GM18508 (cell line): ENCODE results near the gene NXPE4.
"Not testable (repeated sequence)": the region's sequence is repeated elsewhere in the genome, so short reads cannot be mapped to it uniquely, and the experiment has no call there.

Experiments
- ATAC-seq: cut with Tn5 transposase; IDR thresholded peaks from one replicate; pipeline ENCODE4 v1.9.1; 2021; ENCODE audit warnings: moderate number of reproducible peaks; ENCODE audit not compliant: insufficient read depth, unreplicated experiment

Gene NXPE4

GRCh38 chr11:114610984-114611944 is 15.7 kb upstream of the NXPE4 start:
- ATAC-seq: no peak

- no peak for ATAC-seq
These were observed 15.0 kb upstream of the NXPE4 start for GRCh38 chr11:114610550-114610949.

DNA sequence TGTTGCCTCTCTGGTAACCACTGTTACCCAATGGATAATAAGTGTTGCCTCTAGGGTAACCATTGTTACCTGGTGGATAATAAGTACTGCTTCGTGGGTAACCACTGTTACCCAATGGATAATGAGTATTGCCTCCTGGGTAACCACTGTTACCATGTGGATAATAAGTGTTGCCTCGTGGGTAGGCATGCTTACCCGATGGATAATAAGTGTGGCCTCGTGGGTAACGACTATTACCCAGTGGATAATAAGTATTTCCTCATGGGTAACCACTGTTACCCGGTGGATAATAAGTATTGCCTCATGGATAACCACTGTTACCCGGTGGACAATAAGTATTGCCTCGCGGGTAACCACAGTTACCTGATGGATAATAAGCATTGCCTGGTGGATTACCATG is 13.8 kb upstream of the NXPE4 start:
- no peak for ATAC-seq

DNA sequence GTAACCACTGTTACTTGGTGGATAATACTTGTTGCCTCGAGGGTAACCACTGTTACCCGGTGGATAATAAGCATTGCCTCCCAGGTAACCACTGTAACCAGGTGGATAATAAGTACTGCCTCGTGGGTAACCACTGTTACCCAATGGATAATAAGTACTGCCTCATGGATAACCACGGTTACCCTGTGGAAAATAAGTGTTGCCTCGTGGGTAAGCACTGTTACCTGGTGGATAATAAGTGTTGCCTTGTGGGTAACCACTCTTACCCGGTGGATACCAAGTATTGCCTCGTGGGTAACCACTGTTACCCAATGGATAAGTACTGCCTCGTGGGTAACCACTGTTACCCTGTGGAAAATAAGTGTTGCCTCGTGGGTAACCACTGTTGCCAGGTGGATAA is 13.0 kb upstream of the NXPE4 start:
- not testable (repeated sequence) for ATAC-seq

GRCh38 chr11:114607753-114608459 is 12.3 kb upstream of the NXPE4 start:
- ATAC-seq: no peak

- not testable (repeated sequence) for ATAC-seq
These were observed 11.2 kb upstream of the NXPE4 start for GRCh38 chr11:114606802-114607075.

GRCh38 chr11:114606003-114606801 is 10.6 kb upstream of the NXPE4 start:
- no peak for ATAC-seq

- no peak for ATAC-seq
These were observed 9.8 kb upstream of the NXPE4 start for GRCh38 chr11:114605370-114605769.

DNA sequence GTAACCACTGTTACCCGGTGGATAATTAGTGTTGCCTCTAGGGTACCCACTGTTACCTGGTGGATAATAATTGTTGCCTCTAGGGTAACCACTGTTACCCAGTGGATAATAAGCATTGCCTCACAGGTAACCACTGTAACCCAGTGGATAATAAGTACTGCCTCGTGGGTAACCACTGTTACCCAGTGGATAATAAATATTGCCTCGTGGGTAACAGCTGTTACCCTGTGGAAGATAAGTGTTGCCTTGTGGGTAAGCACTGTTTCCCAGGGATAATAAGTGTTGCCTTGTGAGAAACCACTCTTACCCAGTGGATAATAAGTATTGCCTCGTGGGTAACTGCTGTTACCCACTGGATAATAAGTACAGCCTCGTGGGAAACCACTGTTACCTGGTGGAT is 9.3 kb upstream of the NXPE4 start:
- ATAC-seq: no peak

DNA sequence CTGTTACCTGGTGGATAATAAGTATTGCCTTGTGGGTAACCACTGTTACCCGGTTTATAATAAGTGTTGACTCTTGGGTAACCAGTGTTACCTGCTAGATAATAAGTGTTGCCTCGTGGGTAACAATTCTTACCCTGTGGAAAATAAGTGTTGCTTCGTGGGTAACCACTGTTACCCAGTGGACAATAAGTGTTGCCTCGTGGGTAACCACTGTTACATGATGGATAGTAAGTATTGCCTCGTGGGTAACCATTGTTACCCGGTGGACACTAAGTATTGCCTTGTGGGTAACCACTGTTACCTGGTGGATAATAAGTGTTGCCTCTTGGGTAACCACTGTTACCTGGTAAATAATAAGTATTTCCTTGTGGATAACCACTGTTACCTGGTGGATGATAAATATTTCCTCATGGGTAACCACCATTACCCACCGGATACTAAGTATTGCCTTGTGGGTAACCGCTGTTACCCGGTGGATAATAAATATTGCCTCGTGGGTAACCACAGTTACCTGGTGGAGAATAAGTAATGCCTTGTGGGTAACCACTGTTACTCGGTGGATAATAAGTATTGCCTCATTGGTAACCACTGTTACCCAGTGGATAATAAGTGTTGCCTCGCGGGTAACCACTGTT is 8.7 kb upstream of the NXPE4 start:
- ATAC-seq: no peak

DNA sequence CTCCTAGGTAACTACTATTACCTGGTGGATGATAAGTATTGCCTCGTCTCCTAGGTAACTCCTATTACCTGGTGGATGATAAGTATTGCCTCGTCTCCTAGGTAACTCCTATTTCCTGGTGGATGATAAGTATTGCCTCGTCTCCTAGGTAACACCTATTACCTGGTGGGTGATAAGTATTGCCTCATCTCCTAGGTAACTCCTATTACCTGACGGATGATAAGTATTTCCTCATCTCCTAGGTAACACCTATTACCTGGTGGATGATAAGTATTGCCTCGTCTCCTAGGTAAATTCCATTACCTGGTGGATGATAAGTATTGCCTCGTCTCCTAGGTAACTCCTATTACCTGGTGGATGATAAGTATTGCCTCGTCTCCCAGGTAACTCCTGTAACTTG is 7.6 kb upstream of the NXPE4 start:
- ATAC-seq: not testable (repeated sequence)

- no peak for ATAC-seq
These were observed 2.9 kb upstream of the NXPE4 start for GRCh38 chr11:114598461-114598860.

- ATAC-seq: no peak
These were observed 761 bp upstream of the NXPE4 start for GRCh38 chr11:114596175-114596919.

GRCh38 chr11:114594703-114595102 is 883 bp downstream of the NXPE4 start:
- no peak for ATAC-seq

- ATAC-seq: no peak
These were observed 8.1 kb downstream of the NXPE4 start for GRCh38 chr11:114587398-114587953.

- no peak for ATAC-seq
These were observed 8.8 kb downstream of the NXPE4 start for GRCh38 chr11:114586797-114587196.

DNA sequence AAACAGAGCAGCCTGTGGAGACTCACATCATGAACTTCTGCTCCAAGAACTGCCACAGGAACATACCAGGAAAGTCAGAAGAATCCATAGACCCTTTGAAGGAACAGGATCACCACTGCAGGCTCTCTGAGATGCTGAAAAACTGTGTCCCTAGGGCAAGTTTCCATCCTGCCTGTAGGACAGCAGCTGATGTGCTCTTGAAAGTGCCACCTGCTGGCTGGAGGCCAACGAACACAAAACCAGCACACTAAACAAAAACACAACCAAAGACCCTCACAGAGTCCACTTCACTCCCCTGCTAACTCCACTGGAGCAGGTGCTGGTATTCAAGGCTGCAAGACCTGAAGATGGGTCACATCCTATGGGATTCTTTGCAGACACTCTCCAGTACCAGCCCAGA is 23.9 kb downstream of the NXPE4 start:
- no peak for ATAC-seq

- ATAC-seq: no peak
These were observed 25.8 kb downstream of the NXPE4 start for GRCh38 chr11:114569801-114570200.

DNA sequence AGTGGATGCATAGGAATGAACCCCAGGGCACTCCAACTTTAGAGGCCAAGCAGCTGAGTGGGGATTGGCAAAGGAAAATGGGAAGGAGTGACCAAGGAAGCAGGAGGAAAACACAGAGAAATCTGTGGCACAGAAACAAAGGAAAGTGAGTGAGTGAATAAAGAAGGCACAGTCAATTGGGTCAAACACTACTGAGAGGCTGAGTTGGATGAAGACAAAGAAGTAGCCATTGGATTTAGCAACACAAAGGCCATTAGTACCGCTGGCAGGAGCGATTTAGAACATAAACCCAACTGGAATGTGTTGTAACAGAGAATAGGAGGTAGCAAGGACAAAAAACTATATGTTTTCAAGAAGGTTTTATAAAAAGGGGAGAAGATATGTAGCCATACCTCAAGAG is 29.3 kb downstream of the NXPE4 start:
- no peak for ATAC-seq
